ENCODE results near the gene SEC16B. TPM values are rescaled to one million over a fixed set of nuclear protein-coding genes. Genes with fewer than 3 reads are reported as not detected.

SEC16B gene
- total RNA-seq, 1 experiment from 2014 or later = 0.39 TPM

GRCh38 chr1:177960939-177961622 is 8.8 kb downstream of the SEC16B start:
- POLR2A ChIA-PET = no interaction called here

GRCh38 chr1:177959811-177960515 is 9.9 kb downstream of the SEC16B start:
- H3K27me3 ChIP-seq (ENCODE audit: control insufficient read depth, insufficient read depth, low read length) = no peaks in the 10 kb centered on the region
- H3K36me3 ChIP-seq (ENCODE audit: control insufficient read depth, insufficient read depth, low read length) = no peaks in the 10 kb centered on the region
- no peaks in the 10 kb centered on the region for H3K4me1 ChIP-seq (ENCODE audit: control insufficient read depth, insufficient read depth, low read length)
- in situ Hi-C loops (cut with HindIII; ENCODE audit: low pct_unique_long_range_greater_than_20kb, low sequenced_read_pairs) (no loop called here), intact Hi-C loops (cut with micrococcal nuclease; ENCODE audit: unreplicated experiment) (loop anchor here (2.0 to 10.0 kb wide), 2 partner anchors 77 to 325 kb away; no protein-coding TSS in a partner anchor)
- ChIA-PET CTCF (no interaction called here), POLR2A (no interaction called here)
- no peaks in the 10 kb centered on the region for H3K9me3 ChIP-seq (ENCODE audit: control insufficient read depth, insufficient read depth, low read depth, low read length)
- ATAC-seq = peak; percentile 94
- no TSS peak for BruUV-seq (replicated peaks)
- no peak overlapping the region for H3K27ac ChIP-seq (ENCODE audit: low read length)
- no peak for TF ChIP-seq TCF7L2 (IDR thresholded peaks at IDR 0.05; ENCODE audit: low read depth, low read length)
- peak; percentile 75 for TF ChIP-seq CTCF (IDR thresholded peaks at IDR 0.05)
- no peak overlapping the region for H3K4me3 ChIP-seq (ENCODE audit: low read depth in 2 of 2, low read length in 2 of 2)
- no peak for DNase-seq (ENCODE audit: low read depth, low spot score)

More at GRCh38 chr1:177960939-177961622, 8.8 kb downstream of the SEC16B start:
- no peaks in the 10 kb centered on the region for H3K4me1 ChIP-seq (ENCODE audit: control insufficient read depth, insufficient read depth, low read length)
- no peak overlapping the region for H3K27ac ChIP-seq (ENCODE audit: low read length)
- in situ Hi-C loops (cut with HindIII; ENCODE audit: low pct_unique_long_range_greater_than_20kb, low sequenced_read_pairs) = no loop called here
- TF ChIP-seq POLR2AphosphoS5 (IDR thresholded peaks at IDR 0.05; ENCODE audit: low read depth, low read length) (no peak), TCF7L2 (IDR thresholded peaks at IDR 0.05; ENCODE audit: low read depth, low read length) (no peak), SIN3A (IDR thresholded peaks at IDR 0.05; ENCODE audit: borderline replicate concordance, insufficient read depth, low read depth, low read length) (no peak), CTCF (IDR thresholded peaks at IDR 0.05) (no peak)
- TF ChIP-seq, protein P1, sequence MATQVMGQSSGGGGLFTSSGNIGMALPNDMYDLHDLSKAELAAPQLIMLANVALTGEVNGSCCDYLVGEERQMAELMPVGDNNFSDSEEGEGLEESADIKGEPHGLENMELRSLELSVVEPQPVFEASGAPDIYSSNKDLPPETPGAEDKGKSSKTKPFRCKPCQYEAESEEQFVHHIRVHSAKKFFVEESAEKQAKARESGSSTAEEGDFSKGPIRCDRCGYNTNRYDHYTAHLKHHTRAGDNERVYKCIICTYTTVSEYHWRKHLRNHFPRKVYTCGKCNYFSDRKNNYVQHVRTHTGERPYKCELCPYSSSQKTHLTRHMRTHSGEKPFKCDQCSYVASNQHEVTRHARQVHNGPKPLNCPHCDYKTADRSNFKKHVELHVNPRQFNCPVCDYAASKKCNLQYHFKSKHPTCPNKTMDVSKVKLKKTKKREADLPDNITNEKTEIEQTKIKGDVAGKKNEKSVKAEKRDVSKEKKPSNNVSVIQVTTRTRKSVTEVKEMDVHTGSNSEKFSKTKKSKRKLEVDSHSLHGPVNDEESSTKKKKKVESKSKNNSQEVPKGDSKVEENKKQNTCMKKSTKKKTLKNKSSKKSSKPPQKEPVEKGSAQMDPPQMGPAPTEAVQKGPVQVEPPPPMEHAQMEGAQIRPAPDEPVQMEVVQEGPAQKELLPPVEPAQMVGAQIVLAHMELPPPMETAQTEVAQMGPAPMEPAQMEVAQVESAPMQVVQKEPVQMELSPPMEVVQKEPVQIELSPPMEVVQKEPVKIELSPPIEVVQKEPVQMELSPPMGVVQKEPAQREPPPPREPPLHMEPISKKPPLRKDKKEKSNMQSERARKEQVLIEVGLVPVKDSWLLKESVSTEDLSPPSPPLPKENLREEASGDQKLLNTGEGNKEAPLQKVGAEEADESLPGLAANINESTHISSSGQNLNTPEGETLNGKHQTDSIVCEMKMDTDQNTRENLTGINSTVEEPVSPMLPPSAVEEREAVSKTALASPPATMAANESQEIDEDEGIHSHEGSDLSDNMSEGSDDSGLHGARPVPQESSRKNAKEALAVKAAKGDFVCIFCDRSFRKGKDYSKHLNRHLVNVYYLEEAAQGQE (IDR thresholded peaks at IDR 0.05; ENCODE audit: insufficient read depth in 1 of 2, low read depth in 2 of 2, low read length in 1 of 2) = no peak
- BruUV-seq (replicated peaks) = no TSS peak
- no peaks in the 10 kb centered on the region for H3K27me3 ChIP-seq (ENCODE audit: control insufficient read depth, insufficient read depth, low read length)
- DNase-seq (ENCODE audit: low read depth, low spot score) = no peak
- intact Hi-C loops (cut with micrococcal nuclease; ENCODE audit: unreplicated experiment) = loop anchor here (10.0 kb wide), 1 partner anchor 324 kb away; no protein-coding TSS in a partner anchor
- no peaks in the 10 kb centered on the region for H3K9me3 ChIP-seq (ENCODE audit: control insufficient read depth, insufficient read depth, low read depth, low read length)
- CTCF ChIA-PET = interaction anchor here (0.8 kb wide), 1 partner anchor 15 kb away, joined by 3 read pairs; no protein-coding TSS in a partner anchor
- no peak overlapping the region for H3K4me3 ChIP-seq (ENCODE audit: low read depth in 2 of 2, low read length in 2 of 2)
- H3K36me3 ChIP-seq (ENCODE audit: control insufficient read depth, insufficient read depth, low read length) = no peaks in the 10 kb centered on the region
- no peak for ATAC-seq

Measured in Panc1 (cell line).